Osteocyte (in vitro differentiated cells): ENCODE results near the gene PRR23C. TPM values are rescaled to one million over a fixed set of nuclear protein-coding genes. Genes with fewer than 3 reads are reported as not detected.
"Not testable (repeated sequence)": the region's sequence is repeated elsewhere in the genome, so short reads cannot be mapped to it uniquely, and the experiment has no call there.

Experiments
- DNase-seq: peaks from one replicate; pipeline ENCODE4 v3.0.0; 2021; ENCODE audit warnings: mixed read lengths; ENCODE audit not compliant: unreplicated experiment; ENCODE audit errors: extremely low spot score
- H3K27ac Mint-ChIP-seq: one replicate; pipeline ENCODE4 v1.8.0; 2021; ENCODE audit warnings: mild to moderate bottlenecking, mixed read lengths; ENCODE audit not compliant: unreplicated experiment
- H3K27me3 Mint-ChIP-seq: one replicate; pipeline ENCODE4 v1.8.0; 2021; ENCODE audit warnings: mixed read lengths; ENCODE audit not compliant: unreplicated experiment
- H3K36me3 Mint-ChIP-seq: one replicate; pipeline ENCODE4 v1.8.0; 2021; ENCODE audit warnings: mixed read lengths; ENCODE audit not compliant: unreplicated experiment
- H3K4me1 Mint-ChIP-seq: one replicate; pipeline ENCODE4 v1.8.0; 2021; ENCODE audit warnings: mixed read lengths; ENCODE audit not compliant: unreplicated experiment
- H3K4me3 Mint-ChIP-seq: one replicate; pipeline ENCODE4 v1.8.0; 2021; ENCODE audit warnings: mild to moderate bottlenecking, moderate library complexity, mixed read lengths; ENCODE audit not compliant: unreplicated experiment
- H3K9me3 Mint-ChIP-seq: one replicate; pipeline ENCODE4 v1.8.0; 2021; ENCODE audit warnings: mixed read lengths; ENCODE audit not compliant: unreplicated experiment
- total RNA-seq: library from RNA; stranded (reverse); gene quantifications from 2 replicates; pipeline ENCODE4 v1.2.1, GENCODE V29; 2021
- TF ChIP-seq, protein P1 (sequence below): fragments of 200-600 bp; sonication (generic); IDR thresholded peaks from 2 replicates; pipeline ENCODE4 v1.5.0; 2021; ENCODE audit warnings: antibody characterized with exemption, mild to moderate bottlenecking, moderate library complexity

Gene PRR23C
- total RNA-seq, 1 donor from 2014 or later: not detected

DNA sequence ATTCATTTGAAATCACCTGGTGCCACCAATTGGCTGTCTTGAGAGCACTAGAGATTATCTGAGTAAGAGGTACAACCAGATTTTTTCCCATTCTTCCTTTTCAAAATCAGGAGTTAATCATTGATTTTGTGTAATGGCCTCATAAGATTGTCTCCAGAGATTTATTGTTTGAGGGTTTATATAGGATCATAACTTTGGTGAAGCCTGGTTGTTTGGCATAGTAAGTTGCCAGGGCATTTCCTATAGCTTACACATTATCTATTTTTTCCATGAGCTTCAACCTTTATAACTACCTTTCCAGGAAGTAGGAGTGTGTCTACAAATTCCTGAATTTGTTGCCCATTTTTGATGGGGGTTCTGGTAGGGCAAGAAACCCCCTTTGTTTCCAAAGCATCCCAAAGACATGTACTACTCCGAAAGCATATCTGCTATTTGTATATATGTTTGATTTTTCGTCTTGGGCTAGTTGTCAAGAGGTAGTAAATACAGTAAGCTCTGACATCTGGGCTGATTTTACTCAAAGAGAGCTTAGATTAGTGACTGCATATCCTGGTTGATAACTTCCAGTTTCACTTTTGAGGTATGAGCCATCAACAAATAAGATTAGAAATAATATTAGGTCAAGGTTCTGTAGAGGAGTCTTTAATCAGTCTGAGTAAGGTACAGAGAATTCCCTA lies 12.2 kb downstream of the PRR23C start:
- TF ChIP-seq, protein P1, sequence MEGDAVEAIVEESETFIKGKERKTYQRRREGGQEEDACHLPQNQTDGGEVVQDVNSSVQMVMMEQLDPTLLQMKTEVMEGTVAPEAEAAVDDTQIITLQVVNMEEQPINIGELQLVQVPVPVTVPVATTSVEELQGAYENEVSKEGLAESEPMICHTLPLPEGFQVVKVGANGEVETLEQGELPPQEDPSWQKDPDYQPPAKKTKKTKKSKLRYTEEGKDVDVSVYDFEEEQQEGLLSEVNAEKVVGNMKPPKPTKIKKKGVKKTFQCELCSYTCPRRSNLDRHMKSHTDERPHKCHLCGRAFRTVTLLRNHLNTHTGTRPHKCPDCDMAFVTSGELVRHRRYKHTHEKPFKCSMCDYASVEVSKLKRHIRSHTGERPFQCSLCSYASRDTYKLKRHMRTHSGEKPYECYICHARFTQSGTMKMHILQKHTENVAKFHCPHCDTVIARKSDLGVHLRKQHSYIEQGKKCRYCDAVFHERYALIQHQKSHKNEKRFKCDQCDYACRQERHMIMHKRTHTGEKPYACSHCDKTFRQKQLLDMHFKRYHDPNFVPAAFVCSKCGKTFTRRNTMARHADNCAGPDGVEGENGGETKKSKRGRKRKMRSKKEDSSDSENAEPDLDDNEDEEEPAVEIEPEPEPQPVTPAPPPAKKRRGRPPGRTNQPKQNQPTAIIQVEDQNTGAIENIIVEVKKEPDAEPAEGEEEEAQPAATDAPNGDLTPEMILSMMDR: no peak
- DNase-seq: no peak
- Mint-ChIP-seq H3K27me3 (no peaks in the 10 kb centered on the region), H3K4me3 (no peak overlapping the region), H3K27ac (no peak overlapping the region), H3K36me3 (no peaks in the 10 kb centered on the region), H3K4me1 (no peaks in the 10 kb centered on the region), H3K9me3 (peaks cover 15% of the 10 kb centered on the region)

DNA sequence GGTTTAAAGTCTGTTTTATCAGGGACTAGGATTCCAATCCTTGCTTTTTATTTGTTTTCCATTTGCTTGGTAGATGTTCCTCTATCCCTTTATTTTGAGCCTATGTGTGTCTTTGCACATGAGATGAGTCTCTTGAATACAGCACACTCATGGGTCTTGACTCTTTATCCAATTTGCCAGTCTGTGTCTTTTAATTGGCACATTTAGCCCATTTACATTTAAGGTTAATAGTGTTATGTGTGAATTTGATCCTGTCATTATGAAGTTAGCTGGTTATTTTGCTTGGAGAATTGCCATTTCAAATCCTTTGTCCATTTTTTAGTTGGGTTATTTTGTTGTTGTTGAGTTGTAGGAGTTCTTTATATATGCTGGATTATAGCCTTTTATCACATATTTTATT lies 14.1 kb downstream of the PRR23C start:
- not testable (repeated sequence) for H3K27me3 Mint-ChIP-seq, H3K4me1 Mint-ChIP-seq, H3K36me3 Mint-ChIP-seq, DNase-seq, H3K4me3 Mint-ChIP-seq, H3K27ac Mint-ChIP-seq
- peaks cover 15% of the 10 kb centered on the region for H3K9me3 Mint-ChIP-seq

DNA sequence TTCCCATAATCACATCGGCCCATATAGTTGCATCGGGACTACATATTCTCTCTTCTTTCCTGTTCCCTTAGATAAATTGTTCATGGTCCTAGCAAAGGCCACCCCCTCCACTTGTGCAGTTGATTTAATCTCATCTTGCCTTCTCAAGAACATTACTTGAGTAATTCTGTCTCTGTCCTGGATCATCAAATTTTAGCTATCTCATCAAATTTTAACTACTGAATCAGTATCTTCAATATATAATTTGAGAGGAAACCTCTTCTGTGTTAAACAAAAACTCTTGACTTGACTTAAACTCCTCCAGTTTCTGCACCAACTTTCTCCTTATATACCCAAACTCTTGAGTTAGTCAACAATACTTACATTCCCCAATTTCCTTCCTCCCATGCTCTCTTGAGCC lies 19.7 kb downstream of the PRR23C start:
- Mint-ChIP-seq H3K4me3 (no peak overlapping the region), H3K36me3 (no peaks in the 10 kb centered on the region), H3K27ac (no peak overlapping the region), H3K9me3 (peaks cover 5% of the 10 kb centered on the region), H3K27me3 (no peaks in the 10 kb centered on the region), H3K4me1 (no peaks in the 10 kb centered on the region)
- TF ChIP-seq, protein P1: no peak
- no peak for DNase-seq

DNA sequence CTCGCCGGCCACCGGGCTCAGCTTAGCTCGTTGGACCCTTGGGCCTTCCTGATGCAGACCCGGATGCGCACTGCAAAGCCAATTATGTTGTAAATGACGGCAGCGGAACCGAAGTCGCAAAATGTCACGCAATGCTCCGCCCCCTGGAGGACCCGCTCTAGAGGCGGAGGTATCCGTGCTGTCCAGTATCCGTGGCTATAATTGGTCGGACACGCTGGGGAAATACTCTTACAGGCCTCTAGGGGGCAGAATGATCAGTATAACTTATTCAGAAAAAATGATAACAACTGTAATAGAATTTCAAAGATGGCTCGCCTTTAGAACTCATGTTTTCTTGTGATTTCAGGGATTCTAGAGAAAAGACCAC lies 23.8 kb downstream of the PRR23C start, which contains the start of gene PRR23B:
TSS of gene PRR23B (minus strand) at position 59 of the 367 bp plus-strand sequence. CDS start 265 bp downstream, outside the sequence.
- no peak for DNase-seq
- Mint-ChIP-seq H3K36me3 (no peaks in the 10 kb centered on the region), H3K27ac (no peak within 1 kb of the TSS), H3K27me3 (no peaks in the 10 kb centered on the region), H3K4me3 (no peak within 1 kb of the TSS), H3K9me3 (peaks cover 7% of the 10 kb centered on the region), H3K4me1 (no peaks in the 10 kb centered on the region)
- TF ChIP-seq, protein P1: no peak

DNA sequence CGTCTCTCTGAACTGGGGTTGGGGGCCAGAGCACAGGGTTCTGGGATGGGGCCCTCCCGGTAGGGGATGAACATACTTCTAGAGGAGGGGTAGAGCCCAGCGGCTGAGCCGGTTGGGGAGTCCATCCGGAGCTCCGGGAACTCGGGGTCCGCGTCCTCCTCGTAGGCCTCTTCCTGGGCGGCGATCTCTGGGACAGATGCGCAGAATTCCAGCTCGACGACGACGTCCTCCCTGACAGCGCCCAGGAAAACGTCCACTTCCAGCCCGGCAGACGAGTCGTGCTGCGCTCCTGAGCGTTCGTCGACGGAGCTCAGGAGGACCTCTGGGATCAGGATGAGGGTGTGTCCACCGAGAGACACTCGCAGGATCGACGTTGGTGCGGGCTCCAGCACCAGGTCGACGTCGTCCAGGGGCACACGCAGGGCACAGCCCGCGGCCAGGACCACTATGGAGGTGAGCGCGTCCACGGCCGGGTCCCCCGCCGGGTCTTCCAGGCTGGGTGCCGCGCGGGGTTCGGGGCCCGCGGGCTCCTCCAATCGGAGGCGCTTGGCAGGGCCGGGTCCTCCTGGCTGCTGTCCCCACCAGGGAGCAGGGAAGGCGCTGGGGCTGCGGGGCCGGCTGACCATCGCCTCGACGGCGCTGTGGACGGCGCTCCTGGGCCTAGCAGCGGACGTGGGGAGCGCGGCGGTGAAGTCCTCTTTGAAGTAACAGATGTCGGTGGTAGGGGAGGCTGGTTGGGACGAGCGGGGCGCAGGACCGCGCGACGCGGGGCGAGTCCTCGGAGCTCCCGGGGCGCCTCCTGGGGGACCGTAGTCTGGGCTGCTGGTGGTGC lies 24.4 kb downstream of the PRR23C start:
- peak; percentile 84 for DNase-seq
- Mint-ChIP-seq H3K36me3 (no peaks in the 10 kb centered on the region), H3K9me3 (peaks cover 7% of the 10 kb centered on the region), H3K4me1 (no peaks in the 10 kb centered on the region), H3K27ac (no peak overlapping the region), H3K27me3 (no peaks in the 10 kb centered on the region), H3K4me3 (no peak overlapping the region)
- TF ChIP-seq, protein P1: no peak
